ENCODE data around the gene INMT.

Gene INMT

GRCh38 chr7:30796105-30796869 is 44.4 kb downstream of the INMT start:
- Histone ChIP-seq H3K27me3 (ENCODE audit: low read depth, low read length) (no peaks in the 10 kb centered on the region), H3K4me2 (ENCODE audit: low read length) (peak overlapping the region; percentile 73), H3K27ac (ENCODE audit: low read length) (peak overlapping the region; percentile 96), H3K9me3 (ENCODE audit: insufficient read depth, low read length) (no peaks in the 10 kb centered on the region), H4K20me1 (ENCODE audit: insufficient read depth, low read length) (no peaks in the 10 kb centered on the region), H2AFZ (ENCODE audit: low read depth, low read length) (no peak overlapping the region), H3K36me3 (replicated peaks; ENCODE audit: low read depth, low read length) (peaks cover 6% of the 10 kb centered on the region), H3K4me1 (ENCODE audit: low read length) (peaks cover 63% of the 10 kb centered on the region), H3K79me2 (ENCODE audit: low read length) (no peaks in the 10 kb centered on the region), H3K4me3 (ENCODE audit: low read length) (no peak overlapping the region), H3K9ac (ENCODE audit: low read length) (peak overlapping the region; percentile 70)
- TF ChIP-seq EZH2phosphoT487 (IDR thresholded peaks at IDR 0.05; ENCODE audit: low read depth) (no peak), CTCF (IDR thresholded peaks at IDR 0.05; ENCODE audit: low read depth, low read length) (no peak)

- Histone ChIP-seq H2AFZ (ENCODE audit: low read depth, low read length) (no peak overlapping the region), H3K4me3 (ENCODE audit: low read length) (no peak overlapping the region), H3K9me3 (ENCODE audit: insufficient read depth, low read length) (no peaks in the 10 kb centered on the region), H3K79me2 (ENCODE audit: low read length) (no peaks in the 10 kb centered on the region), H4K20me1 (ENCODE audit: insufficient read depth, low read length) (no peaks in the 10 kb centered on the region), H3K4me2 (ENCODE audit: low read length) (peak overlapping the region; percentile 73), H3K9ac (ENCODE audit: low read length) (peak overlapping the region; percentile 70), H3K4me1 (ENCODE audit: low read length) (peaks cover 74% of the 10 kb centered on the region), H3K27me3 (ENCODE audit: low read depth, low read length) (no peaks in the 10 kb centered on the region), H3K36me3 (replicated peaks; ENCODE audit: low read depth, low read length) (peaks cover 9% of the 10 kb centered on the region), H3K27ac (ENCODE audit: low read length) (peak overlapping the region; percentile 96)
- TF ChIP-seq EZH2phosphoT487 (IDR thresholded peaks at IDR 0.05; ENCODE audit: low read depth) (no peak), CTCF (IDR thresholded peaks at IDR 0.05; ENCODE audit: low read depth, low read length) (no peak)
These were observed 45.5 kb downstream of the INMT start for GRCh38 chr7:30797176-30798040.

GRCh38 chr7:30799206-30799975 is 47.5 kb downstream of the INMT start:
- Histone ChIP-seq H2AFZ (ENCODE audit: low read depth, low read length) (no peak overlapping the region), H3K9ac (ENCODE audit: low read length) (peak overlapping the region; percentile 71), H3K9me3 (ENCODE audit: insufficient read depth, low read length) (no peaks in the 10 kb centered on the region), H3K36me3 (replicated peaks; ENCODE audit: low read depth, low read length) (peaks cover 16% of the 10 kb centered on the region), H3K27me3 (ENCODE audit: low read depth, low read length) (no peaks in the 10 kb centered on the region), H3K4me1 (ENCODE audit: low read length) (peaks cover 74% of the 10 kb centered on the region), H3K27ac (ENCODE audit: low read length) (peak overlapping the region; percentile 96), H4K20me1 (ENCODE audit: insufficient read depth, low read length) (no peaks in the 10 kb centered on the region), H3K4me2 (ENCODE audit: low read length) (peak overlapping the region; percentile 58), H3K4me3 (ENCODE audit: low read length) (peak overlapping the region; percentile 16), H3K79me2 (ENCODE audit: low read length) (no peaks in the 10 kb centered on the region)
- TF ChIP-seq CTCF (IDR thresholded peaks at IDR 0.05; ENCODE audit: low read depth, low read length) (no peak), EZH2phosphoT487 (IDR thresholded peaks at IDR 0.05; ENCODE audit: low read depth) (no peak)

All from OCI-LY3 (cell line).